ENCODE measurements around the gene ARHGAP10. TPM values are rescaled to one million over a fixed set of nuclear protein-coding genes. Genes with fewer than 3 reads are reported as not detected.

The ARHGAP10 gene
- total RNA-seq, 1 donor from 2014 or later = 30.5 TPM

GRCh38 chr4:147769386-147769785 is 37.5 kb downstream of the ARHGAP10 start:
- no peak for DNase-seq (ENCODE audit: low spot score in 2 of 2, unreplicated experiment in 2 of 2)
- Mint-ChIP-seq H3K4me1 (peaks cover 31% of the 10 kb centered on the region), H3K27me3 (ENCODE audit: low read depth) (peaks cover 3% of the 10 kb centered on the region), H3K4me3 (no peak overlapping the region), H3K36me3 (no peaks in the 10 kb centered on the region), H3K9me3 (no peaks in the 10 kb centered on the region), H3K27ac (no peak overlapping the region)
- no peak for TF ChIP-seq CTCF (IDR thresholded peaks at IDR 0.05; ENCODE audit: unreplicated experiment)

GRCh38 chr4:147770831-147771230 is 38.9 kb downstream of the ARHGAP10 start:
- no peak for DNase-seq (ENCODE audit: low spot score in 2 of 2, unreplicated experiment in 2 of 2)
- Mint-ChIP-seq H3K27me3 (ENCODE audit: low read depth) (peaks cover 3% of the 10 kb centered on the region), H3K4me1 (peaks cover 29% of the 10 kb centered on the region), H3K36me3 (no peaks in the 10 kb centered on the region), H3K27ac (no peak overlapping the region), H3K4me3 (no peak overlapping the region), H3K9me3 (no peaks in the 10 kb centered on the region)
- no peak for TF ChIP-seq CTCF (IDR thresholded peaks at IDR 0.05; ENCODE audit: unreplicated experiment)

- peaks cover 36% of the 10 kb centered on the region for H3K4me1 Mint-ChIP-seq
- peak overlapping the region; percentile 64 for H3K27ac Mint-ChIP-seq
- H3K27me3 Mint-ChIP-seq (ENCODE audit: low read depth) = peaks cover 3% of the 10 kb centered on the region
- no peaks in the 10 kb centered on the region for H3K9me3 Mint-ChIP-seq
- no peak overlapping the region for H3K4me3 Mint-ChIP-seq
- TF ChIP-seq CTCF (IDR thresholded peaks at IDR 0.05; ENCODE audit: unreplicated experiment) = no peak
- no peaks in the 10 kb centered on the region for H3K36me3 Mint-ChIP-seq
- DNase-seq (ENCODE audit: low spot score in 2 of 2, unreplicated experiment in 2 of 2) = no peak
Measured at GRCh38 chr4:147772056-147772455, 40.2 kb downstream of the ARHGAP10 start.

GRCh38 chr4:147772459-147772969 is 40.6 kb downstream of the ARHGAP10 start:
- H3K4me3 Mint-ChIP-seq = no peak overlapping the region
- H3K9me3 Mint-ChIP-seq = no peaks in the 10 kb centered on the region
- no peaks in the 10 kb centered on the region for H3K36me3 Mint-ChIP-seq
- peaks cover 3% of the 10 kb centered on the region for H3K27me3 Mint-ChIP-seq (ENCODE audit: low read depth)
- no peak for TF ChIP-seq CTCF (IDR thresholded peaks at IDR 0.05; ENCODE audit: unreplicated experiment)
- H3K27ac Mint-ChIP-seq = peak overlapping the region; percentile 64
- H3K4me1 Mint-ChIP-seq = peaks cover 36% of the 10 kb centered on the region
- no peak for DNase-seq (ENCODE audit: low spot score in 2 of 2, unreplicated experiment in 2 of 2)

- no peak for TF ChIP-seq CTCF (IDR thresholded peaks at IDR 0.05; ENCODE audit: unreplicated experiment)
Measured at GRCh38 chr4:147773261-147774184, 41.6 kb downstream of the ARHGAP10 start.

More at GRCh38 chr4:147773261-147774184, 41.6 kb downstream of the ARHGAP10 start:
- no peak for DNase-seq (ENCODE audit: low spot score in 2 of 2, unreplicated experiment in 2 of 2)
- no peaks in the 10 kb centered on the region for H3K9me3 Mint-ChIP-seq
- H3K36me3 Mint-ChIP-seq = no peaks in the 10 kb centered on the region
- peak overlapping the region; percentile 50 for H3K27ac Mint-ChIP-seq
- peaks cover 29% of the 10 kb centered on the region for H3K4me1 Mint-ChIP-seq
- peaks cover 3% of the 10 kb centered on the region for H3K27me3 Mint-ChIP-seq (ENCODE audit: low read depth)
- no peak overlapping the region for H3K4me3 Mint-ChIP-seq
